WTC11 (cell line): ENCODE measurements around the gene CD5L. TPM values are rescaled to one million over a fixed set of nuclear protein-coding genes. Genes with fewer than 3 reads are reported as not detected.

Experiments
- ATAC-seq: fragments of 200-7000 bp; cut with Tn5 transposase; 2 replicates; pipeline ENCODE4 v1.10.0; 2021; ENCODE audit warnings: mild to moderate bottlenecking, moderate library complexity
- CTCF ChIA-PET: fragments of 300-600 bp; sonication (Branson Sonifier 250); formaldehyde crosslinking; loops from one replicate; lab custom pipeline; 2021; ENCODE audit warnings: antibody characterized with exemption; lab: Charles Lee
- POLR2A ChIA-PET: fragments of 350-600 bp; sonication (Branson Sonifier 250); formaldehyde crosslinking; loops from one replicate; lab custom pipeline; 2021; ENCODE audit warnings: antibody characterized with exemption; lab: Charles Lee
- DNase-seq: peaks from one replicate; pipeline ENCODE4 v3.0.0; 2021; ENCODE audit warnings: low spot score
- H3K27ac Mint-ChIP-seq: 2 replicates; pipeline ENCODE4 v1.8.0; 2021; ENCODE audit warnings: mixed read lengths
- H3K27me3 Mint-ChIP-seq: 2 replicates; pipeline ENCODE4 v1.8.0; 2021; ENCODE audit warnings: low read depth, mild to moderate bottlenecking, moderate library complexity, mixed read lengths
- H3K36me3 Mint-ChIP-seq: 2 replicates; pipeline ENCODE4 v1.8.0; 2021; ENCODE audit warnings: mixed read lengths
- H3K4me1 Mint-ChIP-seq: 2 replicates; pipeline ENCODE4 v1.8.0; 2022; ENCODE audit warnings: mixed read lengths
- H3K4me3 Mint-ChIP-seq: 2 replicates; pipeline ENCODE4 v1.8.0; 2021; ENCODE audit warnings: mild to moderate bottlenecking, moderate library complexity, mixed read lengths
- H3K9me3 Mint-ChIP-seq: 2 replicates; pipeline ENCODE4 v1.8.0; 2021; ENCODE audit warnings: mixed read lengths
- CBFB ChIP-seq: sonication (generic); formaldehyde crosslinking; IDR thresholded peaks from 2 replicates; pipeline ENCODE4 v1.8.1; 2022; ENCODE audit warnings: mild to moderate bottlenecking, low read depth, missing genetic modification reagents
- FOXP1 ChIP-seq: sonication (generic); formaldehyde crosslinking; IDR thresholded peaks from 2 replicates; pipeline ENCODE4 v1.8.0; 2022; ENCODE audit warnings: missing genetic modification reagents, mild to moderate bottlenecking, moderate library complexity, borderline replicate concordance
- MXD4 ChIP-seq: fragments of 250-450 bp; sonication (Bioruptor Pico); IDR thresholded peaks from 2 replicates; pipeline ENCODE4 v1.8.0; 2021; ENCODE audit warnings: mild to moderate bottlenecking, moderate library complexity, borderline replicate concordance
- MYBL2 ChIP-seq: sonication (generic); formaldehyde crosslinking; IDR thresholded peaks from 2 replicates; pipeline ENCODE4 v1.8.1; 2023; ENCODE audit warnings: mild to moderate bottlenecking, moderate library complexity, missing genetic modification reagents
- NFE2L1 ChIP-seq: sonication (generic); formaldehyde crosslinking; IDR thresholded peaks from 2 replicates; pipeline ENCODE4 v1.8.1; 2023; ENCODE audit warnings: missing genetic modification reagents
- NR1H2 ChIP-seq: sonication (generic); formaldehyde crosslinking; IDR thresholded peaks from 2 replicates; pipeline ENCODE4 v1.9.0; 2021; ENCODE audit warnings: mild to moderate bottlenecking, moderate library complexity, missing genetic modification reagents
- PRRX2 ChIP-seq: fragments of 250-450 bp; sonication (Bioruptor Pico); IDR thresholded peaks from 2 replicates; pipeline ENCODE4 v1.8.0; 2021; ENCODE audit warnings: mild to moderate bottlenecking
- RELA ChIP-seq: sonication (generic); formaldehyde crosslinking; IDR thresholded peaks from 2 replicates; pipeline ENCODE4 v1.8.1; 2022; ENCODE audit warnings: missing genetic modification reagents, mild to moderate bottlenecking, borderline replicate concordance
- SOX15 ChIP-seq: fragments of 250-450 bp; sonication (Bioruptor Pico); IDR thresholded peaks from 2 replicates; pipeline ENCODE4 v1.9.0; 2021; ENCODE audit warnings: mild to moderate bottlenecking
- ZNF138 ChIP-seq: sonication (generic); formaldehyde crosslinking; conservative IDR thresholded peaks from 2 replicates; pipeline ENCODE4 v1.8.1; 2022; ENCODE audit warnings: mild to moderate bottlenecking, moderate library complexity, missing genetic modification reagents
- ZNF232 ChIP-seq: sonication (generic); formaldehyde crosslinking; IDR thresholded peaks from 2 replicates; pipeline ENCODE4 v1.8.0; 2022; ENCODE audit warnings: mild to moderate bottlenecking, missing genetic modification reagents
- ZNF263 ChIP-seq: sonication (generic); formaldehyde crosslinking; IDR thresholded peaks from 2 replicates; pipeline ENCODE4 v1.8.1; 2022; ENCODE audit warnings: low read depth, mild to moderate bottlenecking, moderate library complexity, missing genetic modification reagents
- ZNF317 ChIP-seq: sonication (generic); formaldehyde crosslinking; IDR thresholded peaks from 2 replicates; pipeline ENCODE4 v1.8.1; 2023; ENCODE audit warnings: low read depth, mild to moderate bottlenecking, moderate library complexity, missing genetic modification reagents, borderline replicate concordance
- total RNA-seq: library from RNA; stranded (reverse); gene quantifications from 3 replicates; pipeline ENCODE4 v1.2.3, GENCODE V29; 2021
- TF ChIP-seq, protein P1 (sequence below): sonication (generic); formaldehyde crosslinking; IDR thresholded peaks from 2 replicates; pipeline ENCODE4 v1.8.0; 2022; ENCODE audit warnings: mild to moderate bottlenecking, missing genetic modification reagents
- TF ChIP-seq, protein P2 (sequence below): sonication (generic); formaldehyde crosslinking; IDR thresholded peaks from 2 replicates; pipeline ENCODE4 v1.8.1; 2023; ENCODE audit warnings: mild to moderate bottlenecking, missing genetic modification reagents
- TF ChIP-seq, protein P3 (sequence below): fragments of 200-600 bp; IDR thresholded peaks from 2 replicates; pipeline ENCODE4 v1.8.0; 2022; ENCODE audit warnings: antibody characterized with exemption
- TF ChIP-seq, protein P4 (sequence below): sonication (generic); formaldehyde crosslinking; IDR thresholded peaks from 2 replicates; pipeline ENCODE4 v1.8.0; 2022; ENCODE audit warnings: mild to moderate bottlenecking, missing genetic modification reagents
- TF ChIP-seq, protein P5 (sequence below): sonication (generic); formaldehyde crosslinking; IDR thresholded peaks from 2 replicates; pipeline ENCODE4 v1.8.0; 2023; ENCODE audit warnings: missing genetic modification reagents
- TF ChIP-seq, protein P6 (sequence below): sonication (generic); formaldehyde crosslinking; IDR thresholded peaks from 2 replicates; pipeline ENCODE4 v1.8.1; 2023; ENCODE audit warnings: mild to moderate bottlenecking, missing genetic modification reagents, borderline replicate concordance
- TF ChIP-seq, protein P7 (sequence below): sonication (generic); formaldehyde crosslinking; IDR thresholded peaks from 2 replicates; pipeline ENCODE4 v1.8.1; 2022; ENCODE audit warnings: low read depth, mild to moderate bottlenecking, moderate library complexity, missing genetic modification reagents, borderline replicate concordance

The CD5L gene
- total RNA-seq, 1 experiment from 2014 or later = not detected

DNA sequence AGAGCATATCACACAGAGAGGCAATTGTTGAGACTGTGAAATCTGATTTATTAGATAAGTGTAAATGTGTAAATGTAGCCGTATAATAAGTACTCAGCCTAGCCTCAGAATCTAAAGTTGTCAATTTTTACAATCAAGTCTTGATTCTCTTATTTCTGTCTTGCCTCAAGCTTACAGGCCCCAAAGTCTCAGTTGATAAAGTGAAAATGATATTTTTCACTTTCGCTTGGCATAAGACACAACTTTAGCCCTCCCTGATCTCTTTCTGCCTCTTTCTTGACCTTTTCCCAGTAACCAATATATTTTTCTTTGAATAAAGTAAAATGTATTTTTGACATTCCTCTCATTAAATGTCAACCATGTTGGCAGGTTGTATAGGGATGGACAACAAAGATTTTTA, 10.7 kb downstream of the CD5L start:
- Mint-ChIP-seq H3K27ac (no peak overlapping the region), H3K36me3 (no peaks in the 10 kb centered on the region), H3K9me3 (peaks cover under 1% of the 10 kb centered on the region; the same call in 1 of the 2 replicates), H3K27me3 (peaks cover 6% of the 10 kb centered on the region; the same call in 1 of the 2 replicates), H3K4me3 (no peak overlapping the region), H3K4me1 (no peaks in the 10 kb centered on the region)
- ATAC-seq (no peak), DNase-seq (no peak)
- no peak for TF ChIP-seq ZNF138 (CRISPR knock-in tag)
- no peak for TF ChIP-seq NR1H2 (CRISPR knock-in tag)
- TF ChIP-seq, protein P1, sequence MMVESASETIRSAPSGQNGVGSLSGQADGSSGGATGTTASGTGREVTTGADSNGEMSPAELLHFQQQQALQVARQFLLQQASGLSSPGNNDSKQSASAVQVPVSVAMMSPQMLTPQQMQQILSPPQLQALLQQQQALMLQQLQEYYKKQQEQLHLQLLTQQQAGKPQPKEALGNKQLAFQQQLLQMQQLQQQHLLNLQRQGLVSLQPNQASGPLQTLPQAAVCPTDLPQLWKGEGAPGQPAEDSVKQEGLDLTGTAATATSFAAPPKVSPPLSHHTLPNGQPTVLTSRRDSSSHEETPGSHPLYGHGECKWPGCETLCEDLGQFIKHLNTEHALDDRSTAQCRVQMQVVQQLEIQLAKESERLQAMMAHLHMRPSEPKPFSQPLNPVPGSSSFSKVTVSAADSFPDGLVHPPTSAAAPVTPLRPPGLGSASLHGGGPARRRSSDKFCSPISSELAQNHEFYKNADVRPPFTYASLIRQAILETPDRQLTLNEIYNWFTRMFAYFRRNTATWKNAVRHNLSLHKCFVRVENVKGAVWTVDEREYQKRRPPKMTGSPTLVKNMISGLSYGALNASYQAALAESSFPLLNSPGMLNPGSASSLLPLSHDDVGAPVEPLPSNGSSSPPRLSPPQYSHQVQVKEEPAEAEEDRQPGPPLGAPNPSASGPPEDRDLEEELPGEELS (CRISPR knock-in tag) = no peak
- no peak for TF ChIP-seq ZNF317 (CRISPR knock-in tag)
- TF ChIP-seq SOX15 (CRISPR knock-in tag) = no peak
- no peak for TF ChIP-seq FOXP1 (CRISPR knock-in tag)
- TF ChIP-seq, protein P2, sequence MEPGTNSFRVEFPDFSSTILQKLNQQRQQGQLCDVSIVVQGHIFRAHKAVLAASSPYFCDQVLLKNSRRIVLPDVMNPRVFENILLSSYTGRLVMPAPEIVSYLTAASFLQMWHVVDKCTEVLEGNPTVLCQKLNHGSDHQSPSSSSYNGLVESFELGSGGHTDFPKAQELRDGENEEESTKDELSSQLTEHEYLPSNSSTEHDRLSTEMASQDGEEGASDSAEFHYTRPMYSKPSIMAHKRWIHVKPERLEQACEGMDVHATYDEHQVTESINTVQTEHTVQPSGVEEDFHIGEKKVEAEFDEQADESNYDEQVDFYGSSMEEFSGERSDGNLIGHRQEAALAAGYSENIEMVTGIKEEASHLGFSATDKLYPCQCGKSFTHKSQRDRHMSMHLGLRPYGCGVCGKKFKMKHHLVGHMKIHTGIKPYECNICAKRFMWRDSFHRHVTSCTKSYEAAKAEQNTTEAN (CRISPR knock-in tag) = no peak
- TF ChIP-seq, protein P3, sequence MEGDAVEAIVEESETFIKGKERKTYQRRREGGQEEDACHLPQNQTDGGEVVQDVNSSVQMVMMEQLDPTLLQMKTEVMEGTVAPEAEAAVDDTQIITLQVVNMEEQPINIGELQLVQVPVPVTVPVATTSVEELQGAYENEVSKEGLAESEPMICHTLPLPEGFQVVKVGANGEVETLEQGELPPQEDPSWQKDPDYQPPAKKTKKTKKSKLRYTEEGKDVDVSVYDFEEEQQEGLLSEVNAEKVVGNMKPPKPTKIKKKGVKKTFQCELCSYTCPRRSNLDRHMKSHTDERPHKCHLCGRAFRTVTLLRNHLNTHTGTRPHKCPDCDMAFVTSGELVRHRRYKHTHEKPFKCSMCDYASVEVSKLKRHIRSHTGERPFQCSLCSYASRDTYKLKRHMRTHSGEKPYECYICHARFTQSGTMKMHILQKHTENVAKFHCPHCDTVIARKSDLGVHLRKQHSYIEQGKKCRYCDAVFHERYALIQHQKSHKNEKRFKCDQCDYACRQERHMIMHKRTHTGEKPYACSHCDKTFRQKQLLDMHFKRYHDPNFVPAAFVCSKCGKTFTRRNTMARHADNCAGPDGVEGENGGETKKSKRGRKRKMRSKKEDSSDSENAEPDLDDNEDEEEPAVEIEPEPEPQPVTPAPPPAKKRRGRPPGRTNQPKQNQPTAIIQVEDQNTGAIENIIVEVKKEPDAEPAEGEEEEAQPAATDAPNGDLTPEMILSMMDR = no peak
- TF ChIP-seq ZNF232 (CRISPR knock-in tag) = no peak
- TF ChIP-seq CBFB (CRISPR knock-in tag) = no peak
- no peak for TF ChIP-seq RELA (CRISPR knock-in tag)
- ChIA-PET CTCF (no interaction called here), POLR2A (no interaction called here)

DNA sequence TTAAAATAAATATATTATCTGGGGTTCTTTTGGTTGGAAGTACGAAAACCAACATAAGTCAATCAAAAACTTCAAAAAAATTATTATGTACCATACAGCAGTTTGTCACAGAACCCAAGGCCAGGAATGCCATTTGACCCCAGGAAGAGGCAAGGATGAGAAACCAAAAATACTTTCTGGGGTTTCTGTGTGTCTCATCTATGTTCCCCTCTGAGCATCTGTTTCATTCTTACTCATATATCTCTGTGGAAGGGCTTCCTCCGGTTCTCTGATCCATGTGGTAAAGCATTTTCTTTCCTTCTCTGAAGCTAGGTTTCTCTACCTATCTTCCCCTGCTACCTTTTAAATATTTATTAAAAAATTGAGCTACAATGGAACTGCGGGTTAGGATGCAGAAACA, 11.9 kb downstream of the CD5L start:
- Mint-ChIP-seq H3K9me3 (no peaks in the 10 kb centered on the region), H3K36me3 (no peaks in the 10 kb centered on the region), H3K4me1 (no peaks in the 10 kb centered on the region), H3K4me3 (no peak overlapping the region), H3K27me3 (peaks cover 6% of the 10 kb centered on the region; the same call in 1 of the 2 replicates), H3K27ac (no peak overlapping the region)
- DNase-seq (no peak), ATAC-seq (no peak)
- ChIA-PET CTCF (interaction anchor here (1.0 kb wide), 1 partner anchor 119 kb away, joined by 3 read pairs; no protein-coding TSS in a partner anchor), POLR2A (no interaction called here)
- TF ChIP-seq PRRX2 (CRISPR knock-in tag) (no peak), ZNF263 (CRISPR knock-in tag) (no peak), MYBL2 (CRISPR knock-in tag) (no peak), ZNF138 (CRISPR knock-in tag) (no peak), MXD4 (no peak), NFE2L1 (CRISPR knock-in tag) (no peak)
- TF ChIP-seq, protein P4, sequence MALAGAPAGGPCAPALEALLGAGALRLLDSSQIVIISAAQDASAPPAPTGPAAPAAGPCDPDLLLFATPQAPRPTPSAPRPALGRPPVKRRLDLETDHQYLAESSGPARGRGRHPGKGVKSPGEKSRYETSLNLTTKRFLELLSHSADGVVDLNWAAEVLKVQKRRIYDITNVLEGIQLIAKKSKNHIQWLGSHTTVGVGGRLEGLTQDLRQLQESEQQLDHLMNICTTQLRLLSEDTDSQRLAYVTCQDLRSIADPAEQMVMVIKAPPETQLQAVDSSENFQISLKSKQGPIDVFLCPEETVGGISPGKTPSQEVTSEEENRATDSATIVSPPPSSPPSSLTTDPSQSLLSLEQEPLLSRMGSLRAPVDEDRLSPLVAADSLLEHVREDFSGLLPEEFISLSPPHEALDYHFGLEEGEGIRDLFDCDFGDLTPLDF (CRISPR knock-in tag) = no peak
- TF ChIP-seq, protein P5, sequence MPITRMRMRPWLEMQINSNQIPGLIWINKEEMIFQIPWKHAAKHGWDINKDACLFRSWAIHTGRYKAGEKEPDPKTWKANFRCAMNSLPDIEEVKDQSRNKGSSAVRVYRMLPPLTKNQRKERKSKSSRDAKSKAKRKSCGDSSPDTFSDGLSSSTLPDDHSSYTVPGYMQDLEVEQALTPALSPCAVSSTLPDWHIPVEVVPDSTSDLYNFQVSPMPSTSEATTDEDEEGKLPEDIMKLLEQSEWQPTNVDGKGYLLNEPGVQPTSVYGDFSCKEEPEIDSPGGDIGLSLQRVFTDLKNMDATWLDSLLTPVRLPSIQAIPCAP (CRISPR knock-in tag) = no peak
- TF ChIP-seq, protein P6, sequence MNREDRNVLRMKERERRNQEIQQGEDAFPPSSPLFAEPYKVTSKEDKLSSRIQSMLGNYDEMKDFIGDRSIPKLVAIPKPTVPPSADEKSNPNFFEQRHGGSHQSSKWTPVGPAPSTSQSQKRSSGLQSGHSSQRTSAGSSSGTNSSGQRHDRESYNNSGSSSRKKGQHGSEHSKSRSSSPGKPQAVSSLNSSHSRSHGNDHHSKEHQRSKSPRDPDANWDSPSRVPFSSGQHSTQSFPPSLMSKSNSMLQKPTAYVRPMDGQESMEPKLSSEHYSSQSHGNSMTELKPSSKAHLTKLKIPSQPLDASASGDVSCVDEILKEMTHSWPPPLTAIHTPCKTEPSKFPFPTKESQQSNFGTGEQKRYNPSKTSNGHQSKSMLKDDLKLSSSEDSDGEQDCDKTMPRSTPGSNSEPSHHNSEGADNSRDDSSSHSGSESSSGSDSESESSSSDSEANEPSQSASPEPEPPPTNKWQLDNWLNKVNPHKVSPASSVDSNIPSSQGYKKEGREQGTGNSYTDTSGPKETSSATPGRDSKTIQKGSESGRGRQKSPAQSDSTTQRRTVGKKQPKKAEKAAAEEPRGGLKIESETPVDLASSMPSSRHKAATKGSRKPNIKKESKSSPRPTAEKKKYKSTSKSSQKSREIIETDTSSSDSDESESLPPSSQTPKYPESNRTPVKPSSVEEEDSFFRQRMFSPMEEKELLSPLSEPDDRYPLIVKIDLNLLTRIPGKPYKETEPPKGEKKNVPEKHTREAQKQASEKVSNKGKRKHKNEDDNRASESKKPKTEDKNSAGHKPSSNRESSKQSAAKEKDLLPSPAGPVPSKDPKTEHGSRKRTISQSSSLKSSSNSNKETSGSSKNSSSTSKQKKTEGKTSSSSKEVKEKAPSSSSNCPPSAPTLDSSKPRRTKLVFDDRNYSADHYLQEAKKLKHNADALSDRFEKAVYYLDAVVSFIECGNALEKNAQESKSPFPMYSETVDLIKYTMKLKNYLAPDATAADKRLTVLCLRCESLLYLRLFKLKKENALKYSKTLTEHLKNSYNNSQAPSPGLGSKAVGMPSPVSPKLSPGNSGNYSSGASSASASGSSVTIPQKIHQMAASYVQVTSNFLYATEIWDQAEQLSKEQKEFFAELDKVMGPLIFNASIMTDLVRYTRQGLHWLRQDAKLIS (CRISPR knock-in tag) = no peak
- TF ChIP-seq, protein P7, sequence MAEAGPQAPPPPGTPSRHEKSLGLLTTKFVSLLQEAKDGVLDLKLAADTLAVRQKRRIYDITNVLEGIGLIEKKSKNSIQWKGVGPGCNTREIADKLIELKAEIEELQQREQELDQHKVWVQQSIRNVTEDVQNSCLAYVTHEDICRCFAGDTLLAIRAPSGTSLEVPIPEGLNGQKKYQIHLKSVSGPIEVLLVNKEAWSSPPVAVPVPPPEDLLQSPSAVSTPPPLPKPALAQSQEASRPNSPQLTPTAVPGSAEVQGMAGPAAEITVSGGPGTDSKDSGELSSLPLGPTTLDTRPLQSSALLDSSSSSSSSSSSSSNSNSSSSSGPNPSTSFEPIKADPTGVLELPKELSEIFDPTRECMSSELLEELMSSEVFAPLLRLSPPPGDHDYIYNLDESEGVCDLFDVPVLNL (CRISPR knock-in tag) = no peak
